ENCODE data around the gene FASTKD3.

- TF ChIP-seq POLR2A (IDR thresholded peaks at IDR 0.05; ENCODE audit: low read length) (no peak), GATA1 (IDR thresholded peaks at IDR 0.05; ENCODE audit: low read depth, low read length) (no peak)
Observed at GRCh38 chr5:7822449-7822848, 46.4 kb downstream of the FASTKD3 start.

Measured in erythroblast (primary cell).